Smooth muscle cell (in vitro differentiated cells): ENCODE results near the gene TYSND1. TPM values are rescaled to one million over a fixed set of nuclear protein-coding genes. Genes with fewer than 3 reads are reported as not detected.

Experiments
- DNase-seq: peaks from one replicate; lab custom pipeline; 2025; ENCODE audit not compliant: unreplicated experiment; lab: John Stamatoyannopoulos, UW
- H2AFZ ChIP-seq: fragments of 200-600 bp; sonication (generic); 2 replicates; pipeline ENCODE4 v1.6.0; 2016; ENCODE audit warnings: antibody characterized with exemption, low read depth, mild to moderate bottlenecking
- H3F3A ChIP-seq: fragments of 200-600 bp; sonication (generic); 2 replicates; pipeline ENCODE4 v1.6.0; 2017; ENCODE audit warnings: antibody characterized with exemption, low read depth
- H3K27ac ChIP-seq: fragments of 200-600 bp; sonication (generic); 2 replicates; pipeline ENCODE4 v1.5.1; 2016; ENCODE audit warnings: low read depth, mild to moderate bottlenecking
- H3K27me3 ChIP-seq: fragments of 200-600 bp; sonication (generic); 2 replicates; pipeline ENCODE4 v1.6.1; 2016; ENCODE audit warnings: low read depth, mild to moderate bottlenecking
- H3K36me3 ChIP-seq: fragments of 200-600 bp; sonication (generic); 2 replicates; pipeline ENCODE4 v1.5.1; 2016; ENCODE audit warnings: low read depth
- H3K4me1 ChIP-seq: fragments of 200-600 bp; sonication (generic); 2 replicates; pipeline ENCODE4 v1.5.1; 2016; ENCODE audit warnings: low read depth
- H3K4me2 ChIP-seq: fragments of 200-600 bp; sonication (generic); 2 replicates; pipeline ENCODE4 v1.6.0; 2016; ENCODE audit warnings: mild to moderate bottlenecking
- H3K4me3 ChIP-seq: fragments of 200-600 bp; sonication (generic); 2 replicates; pipeline ENCODE4 v1.5.1; 2016; ENCODE audit warnings: mild to moderate bottlenecking
- H3K79me2 ChIP-seq: fragments of 200-600 bp; sonication (generic); 2 replicates; pipeline ENCODE4 v1.6.0; 2016; ENCODE audit warnings: low read depth, mild to moderate bottlenecking
- H3K9ac ChIP-seq: fragments of 200-600 bp; sonication (generic); 2 replicates; pipeline ENCODE4 v1.6.0; 2016; ENCODE audit warnings: low read depth
- H3K9me3 ChIP-seq: fragments of 200-600 bp; sonication (generic); replicated peaks from 2 replicates; pipeline ENCODE4 v1.5.1; 2016; ENCODE audit warnings: low read depth
- H4K20me1 ChIP-seq: fragments of 200-600 bp; sonication (generic); 2 replicates; pipeline ENCODE4 v1.6.0; 2016; ENCODE audit warnings: low read depth
- WGBS: methylation state at CpG from one replicate; pipeline ENCODE4 v1.1.7; 2016; ENCODE audit warnings: low lambda C conversion rate; 5-methylcytosine and 5-hydroxymethylcytosine counted together
- polyA plus RNA-seq: library from polyadenylated mRNA; unstranded; fragments of >200 nt; fragmentation: Nextera tagmentation; extraction: Ambion mirVana; gene quantifications from 2 replicates; pipeline ENCODE4 v1.2.1, GENCODE V29; 2016
- total RNA-seq: library from RNA; depleted of rRNA; stranded (reverse); fragments of >200 nt; gene quantifications from 2 replicates; pipeline ENCODE4 v1.2.3, GENCODE V29; 2014
- TF ChIP-seq, protein P1 (sequence below): fragments of 200-600 bp; sonication (generic); IDR thresholded peaks from 2 replicates; pipeline ENCODE4 v1.5.1; 2017; ENCODE audit warnings: borderline replicate concordance, mild to moderate bottlenecking, antibody characterized with exemption; ENCODE audit not compliant: insufficient read depth, poor library complexity, severe bottlenecking

Gene TYSND1
- total and polyA plus RNA-seq, 2 experiments from 2014 or later, result 4.5 to 4.9 TPM

- H3K4me1 ChIP-seq, result no peaks in the 10 kb centered on the region
- no peaks in the 10 kb centered on the region for H3K79me2 ChIP-seq
- no peaks in the 10 kb centered on the region for H3K9me3 ChIP-seq
- no peaks in the 10 kb centered on the region for H3F3A ChIP-seq
- no peaks in the 10 kb centered on the region for H3K36me3 ChIP-seq
- TF ChIP-seq, protein P1, sequence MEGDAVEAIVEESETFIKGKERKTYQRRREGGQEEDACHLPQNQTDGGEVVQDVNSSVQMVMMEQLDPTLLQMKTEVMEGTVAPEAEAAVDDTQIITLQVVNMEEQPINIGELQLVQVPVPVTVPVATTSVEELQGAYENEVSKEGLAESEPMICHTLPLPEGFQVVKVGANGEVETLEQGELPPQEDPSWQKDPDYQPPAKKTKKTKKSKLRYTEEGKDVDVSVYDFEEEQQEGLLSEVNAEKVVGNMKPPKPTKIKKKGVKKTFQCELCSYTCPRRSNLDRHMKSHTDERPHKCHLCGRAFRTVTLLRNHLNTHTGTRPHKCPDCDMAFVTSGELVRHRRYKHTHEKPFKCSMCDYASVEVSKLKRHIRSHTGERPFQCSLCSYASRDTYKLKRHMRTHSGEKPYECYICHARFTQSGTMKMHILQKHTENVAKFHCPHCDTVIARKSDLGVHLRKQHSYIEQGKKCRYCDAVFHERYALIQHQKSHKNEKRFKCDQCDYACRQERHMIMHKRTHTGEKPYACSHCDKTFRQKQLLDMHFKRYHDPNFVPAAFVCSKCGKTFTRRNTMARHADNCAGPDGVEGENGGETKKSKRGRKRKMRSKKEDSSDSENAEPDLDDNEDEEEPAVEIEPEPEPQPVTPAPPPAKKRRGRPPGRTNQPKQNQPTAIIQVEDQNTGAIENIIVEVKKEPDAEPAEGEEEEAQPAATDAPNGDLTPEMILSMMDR, result no peak
- peaks cover 10% of the 10 kb centered on the region for H3K27me3 ChIP-seq
- no peak overlapping the region for H3K27ac ChIP-seq
- H4K20me1 ChIP-seq, result no peaks in the 10 kb centered on the region
- no peak overlapping the region for H3K4me3 ChIP-seq
- DNase-seq, result no peak
- H3K4me2 ChIP-seq, result no peak overlapping the region
- H3K9ac ChIP-seq, result no peak overlapping the region
- WGBS, result 82% methylated on average over 4 of the region's 4 CpGs
- no peak overlapping the region for H2AFZ ChIP-seq
Observed at GRCh38 chr10:70178139-70178725, 31.7 kb upstream of the TYSND1 start.

DNA sequence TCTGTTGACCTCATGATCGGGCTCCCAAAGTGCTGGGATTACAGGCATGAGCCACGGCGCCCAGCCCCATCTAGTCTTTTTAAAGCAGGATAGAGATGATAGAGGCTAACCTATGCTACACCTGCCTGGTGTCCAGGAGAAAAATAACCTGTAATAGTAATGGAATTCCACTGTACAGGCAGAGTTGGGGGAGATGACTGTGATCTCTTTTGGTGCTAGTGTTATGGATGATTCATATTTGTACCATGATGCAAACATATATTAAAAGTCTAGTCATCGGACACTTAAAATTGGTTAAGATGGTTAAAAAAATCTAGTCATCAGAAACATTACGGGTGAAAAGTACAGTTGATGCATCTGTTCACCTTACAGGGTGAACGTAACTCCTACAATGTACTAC, 29.9 kb upstream of the TYSND1 start:
- Histone ChIP-seq H3K4me1 (no peaks in the 10 kb centered on the region), H3K4me2 (no peak overlapping the region), H3F3A (no peaks in the 10 kb centered on the region), H3K27me3 (no peaks in the 10 kb centered on the region), H3K79me2 (no peaks in the 10 kb centered on the region), H3K36me3 (no peaks in the 10 kb centered on the region), H3K9ac (no peak overlapping the region), H3K4me3 (no peak overlapping the region), H4K20me1 (no peaks in the 10 kb centered on the region), H3K27ac (no peak overlapping the region), H3K9me3 (no peaks in the 10 kb centered on the region), H2AFZ (no peak overlapping the region)
- WGBS, result 92% methylated on average over 6 of the region's 6 CpGs
- DNase-seq, result no peak
- TF ChIP-seq, protein P1, result no peak

DNA sequence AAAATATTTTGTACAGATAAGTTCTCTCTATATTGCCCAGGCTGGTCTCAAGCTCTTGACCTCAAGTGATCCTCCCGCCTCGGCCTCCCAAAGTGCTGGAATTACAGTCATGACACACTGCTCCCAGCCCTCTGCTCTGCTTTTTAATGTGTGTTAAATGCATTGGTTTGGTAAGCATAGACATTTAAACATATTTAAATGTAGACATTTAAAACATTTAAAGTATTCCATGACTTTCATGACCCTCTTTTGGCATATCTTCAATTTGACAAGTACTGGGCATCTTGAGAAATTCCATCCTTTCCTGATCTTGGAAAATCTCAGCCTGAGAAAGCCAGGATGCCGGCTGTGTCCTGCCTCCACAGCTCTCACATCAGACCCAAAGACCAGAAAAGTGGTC, 29.0 kb upstream of the TYSND1 start:
- Histone ChIP-seq H3K27me3 (no peaks in the 10 kb centered on the region), H3K27ac (no peak overlapping the region), H3K4me1 (no peaks in the 10 kb centered on the region), H3F3A (no peaks in the 10 kb centered on the region), H4K20me1 (no peaks in the 10 kb centered on the region), H3K36me3 (no peaks in the 10 kb centered on the region), H3K9ac (no peak overlapping the region), H3K79me2 (no peaks in the 10 kb centered on the region), H2AFZ (no peak overlapping the region), H3K9me3 (no peaks in the 10 kb centered on the region), H3K4me3 (no peak overlapping the region), H3K4me2 (no peak overlapping the region)
- TF ChIP-seq, protein P1, result no peak
- DNase-seq, result no peak
- WGBS, result 93% methylated on average over 3 of the region's 3 CpGs

DNA sequence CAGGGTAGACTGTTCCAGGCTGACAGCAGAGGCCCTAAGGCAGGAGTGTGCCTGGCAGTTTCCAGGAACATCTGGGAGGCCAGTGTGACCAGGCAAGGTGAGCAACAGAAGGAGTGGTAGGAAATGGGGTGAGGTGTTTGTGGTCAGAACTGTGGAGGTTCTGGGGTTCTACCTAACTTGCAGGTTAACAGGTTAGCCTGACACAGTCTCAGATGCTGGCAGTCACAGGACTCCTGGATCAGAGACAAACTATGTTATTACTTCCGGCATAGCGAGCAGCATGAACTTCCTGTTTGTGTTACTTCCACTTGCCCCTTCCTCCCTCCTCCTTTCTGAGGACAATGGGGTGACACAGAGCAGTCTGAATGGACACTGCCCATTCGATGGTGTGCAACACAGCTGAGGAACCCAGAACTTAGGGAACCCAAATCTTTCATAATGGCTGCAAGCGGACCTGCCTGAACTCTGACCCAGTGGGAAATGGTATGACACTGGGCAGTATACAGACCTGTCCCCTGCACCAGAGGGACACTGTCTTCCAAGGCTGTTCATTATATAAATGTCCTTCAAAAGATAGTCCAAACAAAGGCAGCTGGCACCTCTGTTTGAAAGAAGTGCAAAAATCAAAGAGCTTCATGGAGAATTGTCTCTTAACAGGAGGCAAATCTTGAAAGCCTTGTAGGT, 27.7 kb upstream of the TYSND1 start:
- no peaks in the 10 kb centered on the region for H3K4me1 ChIP-seq

More for the DNA sequence above, 27.7 kb upstream of the TYSND1 start:
- no peak overlapping the region for H3K4me3 ChIP-seq
- WGBS, result 89% methylated on average over 4 of the region's 4 CpGs
- H3K9ac ChIP-seq, result no peak overlapping the region
- no peak overlapping the region for H3K4me2 ChIP-seq
- H4K20me1 ChIP-seq, result peaks cover 8% of the 10 kb centered on the region
- H3K27me3 ChIP-seq, result no peaks in the 10 kb centered on the region
- TF ChIP-seq, protein P1, result no peak
- H3K36me3 ChIP-seq, result no peaks in the 10 kb centered on the region
- DNase-seq, result no peak
- H3K9me3 ChIP-seq, result no peaks in the 10 kb centered on the region
- peaks cover 11% of the 10 kb centered on the region for H3K79me2 ChIP-seq
- H3K27ac ChIP-seq, result no peak overlapping the region
- no peaks in the 10 kb centered on the region for H3F3A ChIP-seq
- H2AFZ ChIP-seq, result no peak overlapping the region
